A549 (cell line): ENCODE results near the gene NGF.

Experiments used
- CHD4 ChIP-seq: fragments of 200-600 bp; sonication (generic); IDR thresholded peaks from 2 replicates; pipeline ENCODE4 v1.6.1; 2016; ENCODE audit warnings: antibody characterized with exemption, mild to moderate bottlenecking, borderline replicate concordance
- EHMT2 ChIP-seq: fragments of 200-600 bp; sonication (generic); IDR thresholded peaks from 2 replicates; pipeline ENCODE4 v1.6.1; 2016; ENCODE audit warnings: antibody characterized with exemption, low read depth, mild to moderate bottlenecking, moderate library complexity
- HDAC2 ChIP-seq: fragments of 200-600 bp; sonication (generic); IDR thresholded peaks from 2 replicates; pipeline ENCODE4 v1.6.1; 2016
- JUNB ChIP-seq: fragments of >200 bp; sonication (Bioruptor Twin); formaldehyde crosslinking; IDR thresholded peaks from 2 replicates; pipeline ENCODE4 v1.6.1; 2016
- POLR2A ChIP-seq: IDR thresholded peaks from 2 replicates; pipeline ENCODE4 v1.6.1; 2012; ENCODE audit warnings: mild to moderate bottlenecking, low read length
- POLR2AphosphoS2 ChIP-seq: conservative IDR thresholded peaks from 2 replicates; pipeline ENCODE4 v1.6.1; 2012; ENCODE audit warnings: low read length, improper control_type of control experiment, inconsistent platforms
- RAD21 ChIP-seq, 2 experiments: fragments of >200 bp in 1 of 2; sonication (Bioruptor Twin) in 1 of 2; formaldehyde crosslinking in 1 of 2; IDR thresholded peaks in 1 of 2; conservative IDR thresholded peaks in 1 of 2; 2 replicates in 1 of 2; 3 replicates in 1 of 2; pipeline ENCODE4 v1.6.1; 2012 to 2018; ENCODE audit warnings: inconsistent platforms in 1 of 2
- TF ChIP-seq, protein P1 (sequence below): fragments of 200-600 bp; sonication (generic); IDR thresholded peaks from 2 replicates; pipeline ENCODE4 v1.6.1; 2016; ENCODE audit warnings: antibody characterized with exemption, mild to moderate bottlenecking, moderate library complexity
- TF ChIP-seq, protein P2 (sequence below): fragments of >200 bp; sonication (Bioruptor Twin); formaldehyde crosslinking; IDR thresholded peaks from 3 replicates; pipeline ENCODE4 v1.5.1; 2016
- TF ChIP-seq, protein P3 (sequence below): IDR thresholded peaks from 2 replicates; pipeline ENCODE4 v1.6.1; 2012
- TF ChIP-seq, protein P4 (sequence below): IDR thresholded peaks from 2 replicates; pipeline ENCODE4 v1.6.1; 2012

DNA sequence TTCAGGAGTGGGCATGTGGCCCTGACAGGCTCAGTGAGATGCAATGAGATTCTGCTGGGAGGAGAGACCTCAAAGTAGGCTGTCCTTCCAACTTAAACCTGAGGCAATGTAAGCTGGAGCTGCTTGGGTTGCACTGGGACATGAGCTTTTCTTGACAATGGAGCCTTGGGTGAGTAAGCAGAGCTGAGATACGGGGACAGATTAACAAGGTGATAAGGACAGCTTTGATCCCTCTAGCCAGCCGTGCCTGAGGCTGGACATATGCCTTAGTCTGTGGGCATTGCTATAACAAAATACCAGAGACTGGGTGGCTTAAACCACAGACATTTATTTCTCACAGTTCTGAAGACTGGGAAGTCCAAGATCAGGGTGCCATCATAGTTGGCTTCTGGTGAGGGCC, 18.3 kb upstream of the NGF start:
- TF ChIP-seq EHMT2 (no peak), CHD4 (no peak), POLR2A (no peak), JUNB (no peak), HDAC2 (no peak), RAD21 (conservative IDR thresholded peaks at IDR 0.05 in 1 of 2, IDR thresholded peaks at IDR 0.05 in 1 of 2) (no peak), POLR2AphosphoS2 (no peak)
- TF ChIP-seq, protein P1, sequence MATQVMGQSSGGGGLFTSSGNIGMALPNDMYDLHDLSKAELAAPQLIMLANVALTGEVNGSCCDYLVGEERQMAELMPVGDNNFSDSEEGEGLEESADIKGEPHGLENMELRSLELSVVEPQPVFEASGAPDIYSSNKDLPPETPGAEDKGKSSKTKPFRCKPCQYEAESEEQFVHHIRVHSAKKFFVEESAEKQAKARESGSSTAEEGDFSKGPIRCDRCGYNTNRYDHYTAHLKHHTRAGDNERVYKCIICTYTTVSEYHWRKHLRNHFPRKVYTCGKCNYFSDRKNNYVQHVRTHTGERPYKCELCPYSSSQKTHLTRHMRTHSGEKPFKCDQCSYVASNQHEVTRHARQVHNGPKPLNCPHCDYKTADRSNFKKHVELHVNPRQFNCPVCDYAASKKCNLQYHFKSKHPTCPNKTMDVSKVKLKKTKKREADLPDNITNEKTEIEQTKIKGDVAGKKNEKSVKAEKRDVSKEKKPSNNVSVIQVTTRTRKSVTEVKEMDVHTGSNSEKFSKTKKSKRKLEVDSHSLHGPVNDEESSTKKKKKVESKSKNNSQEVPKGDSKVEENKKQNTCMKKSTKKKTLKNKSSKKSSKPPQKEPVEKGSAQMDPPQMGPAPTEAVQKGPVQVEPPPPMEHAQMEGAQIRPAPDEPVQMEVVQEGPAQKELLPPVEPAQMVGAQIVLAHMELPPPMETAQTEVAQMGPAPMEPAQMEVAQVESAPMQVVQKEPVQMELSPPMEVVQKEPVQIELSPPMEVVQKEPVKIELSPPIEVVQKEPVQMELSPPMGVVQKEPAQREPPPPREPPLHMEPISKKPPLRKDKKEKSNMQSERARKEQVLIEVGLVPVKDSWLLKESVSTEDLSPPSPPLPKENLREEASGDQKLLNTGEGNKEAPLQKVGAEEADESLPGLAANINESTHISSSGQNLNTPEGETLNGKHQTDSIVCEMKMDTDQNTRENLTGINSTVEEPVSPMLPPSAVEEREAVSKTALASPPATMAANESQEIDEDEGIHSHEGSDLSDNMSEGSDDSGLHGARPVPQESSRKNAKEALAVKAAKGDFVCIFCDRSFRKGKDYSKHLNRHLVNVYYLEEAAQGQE = no peak
- TF ChIP-seq, protein P2, sequence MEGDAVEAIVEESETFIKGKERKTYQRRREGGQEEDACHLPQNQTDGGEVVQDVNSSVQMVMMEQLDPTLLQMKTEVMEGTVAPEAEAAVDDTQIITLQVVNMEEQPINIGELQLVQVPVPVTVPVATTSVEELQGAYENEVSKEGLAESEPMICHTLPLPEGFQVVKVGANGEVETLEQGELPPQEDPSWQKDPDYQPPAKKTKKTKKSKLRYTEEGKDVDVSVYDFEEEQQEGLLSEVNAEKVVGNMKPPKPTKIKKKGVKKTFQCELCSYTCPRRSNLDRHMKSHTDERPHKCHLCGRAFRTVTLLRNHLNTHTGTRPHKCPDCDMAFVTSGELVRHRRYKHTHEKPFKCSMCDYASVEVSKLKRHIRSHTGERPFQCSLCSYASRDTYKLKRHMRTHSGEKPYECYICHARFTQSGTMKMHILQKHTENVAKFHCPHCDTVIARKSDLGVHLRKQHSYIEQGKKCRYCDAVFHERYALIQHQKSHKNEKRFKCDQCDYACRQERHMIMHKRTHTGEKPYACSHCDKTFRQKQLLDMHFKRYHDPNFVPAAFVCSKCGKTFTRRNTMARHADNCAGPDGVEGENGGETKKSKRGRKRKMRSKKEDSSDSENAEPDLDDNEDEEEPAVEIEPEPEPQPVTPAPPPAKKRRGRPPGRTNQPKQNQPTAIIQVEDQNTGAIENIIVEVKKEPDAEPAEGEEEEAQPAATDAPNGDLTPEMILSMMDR = no peak
- TF ChIP-seq, protein P3, sequence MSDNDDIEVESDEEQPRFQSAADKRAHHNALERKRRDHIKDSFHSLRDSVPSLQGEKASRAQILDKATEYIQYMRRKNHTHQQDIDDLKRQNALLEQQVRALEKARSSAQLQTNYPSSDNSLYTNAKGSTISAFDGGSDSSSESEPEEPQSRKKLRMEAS = no peak
- TF ChIP-seq, protein P4, sequence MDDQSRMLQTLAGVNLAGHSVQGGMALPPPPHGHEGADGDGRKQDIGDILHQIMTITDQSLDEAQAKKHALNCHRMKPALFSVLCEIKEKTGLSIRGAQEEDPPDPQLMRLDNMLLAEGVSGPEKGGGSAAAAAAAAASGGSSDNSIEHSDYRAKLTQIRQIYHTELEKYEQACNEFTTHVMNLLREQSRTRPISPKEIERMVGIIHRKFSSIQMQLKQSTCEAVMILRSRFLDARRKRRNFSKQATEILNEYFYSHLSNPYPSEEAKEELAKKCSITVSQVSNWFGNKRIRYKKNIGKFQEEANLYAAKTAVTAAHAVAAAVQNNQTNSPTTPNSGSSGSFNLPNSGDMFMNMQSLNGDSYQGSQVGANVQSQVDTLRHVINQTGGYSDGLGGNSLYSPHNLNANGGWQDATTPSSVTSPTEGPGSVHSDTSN = no peak
